H1 (cell line): Measurements from ENCODE around the gene NPBWR2. TPM values are rescaled to one million over a fixed set of nuclear protein-coding genes. Genes with fewer than 3 reads are reported as not detected.

ENCODE experiments used
- CEBPB ChIP-seq: IDR thresholded peaks from 2 replicates; pipeline ENCODE4 v1.6.1; 2012; ENCODE audit warnings: low read depth, low read length
- CTBP2 ChIP-seq: IDR thresholded peaks from 2 replicates; pipeline ENCODE4 v1.7.0; 2011; ENCODE audit warnings: borderline replicate concordance, mild to moderate bottlenecking, moderate library complexity, mixed read lengths, low read length; ENCODE audit not compliant: insufficient read depth, insufficient read length
- GABPA ChIP-seq: IDR thresholded peaks from 2 replicates; pipeline ENCODE4 v1.6.1; 2011; ENCODE audit warnings: mild to moderate bottlenecking, low read length, moderate library complexity, borderline replicate concordance; ENCODE audit not compliant: insufficient read depth
- GTF2F1 ChIP-seq: IDR thresholded peaks from 2 replicates; pipeline ENCODE4 v1.6.1; 2012; ENCODE audit warnings: low read depth, low read length, improper control_type of control experiment, borderline replicate concordance
- JUN ChIP-seq: IDR thresholded peaks from 2 replicates; pipeline ENCODE4 v1.6.1; 2011; ENCODE audit warnings: low read depth, mild to moderate bottlenecking, improper control_type of control experiment, low read length
- KDM4A ChIP-seq: IDR thresholded peaks from one replicate; pipeline ENCODE4 v1.7.1; 2012; ENCODE audit warnings: low read depth, mild to moderate bottlenecking, moderate library complexity, low read length, inconsistent platforms; ENCODE audit not compliant: severe bottlenecking
- NRF1 ChIP-seq: IDR thresholded peaks from 2 replicates; pipeline ENCODE4 v1.6.1; 2011; ENCODE audit warnings: mild to moderate bottlenecking, low read depth, low read length, improper control_type of control experiment
- POU5F1 ChIP-seq: IDR thresholded peaks from 2 replicates; pipeline ENCODE4 v1.6.1; 2011; ENCODE audit warnings: low read depth, mild to moderate bottlenecking, low read length, moderate library complexity
- RAD21 ChIP-seq, 2 experiments: IDR thresholded peaks in 1 of 2; conservative IDR thresholded peaks in 1 of 2; 2 replicates each; pipeline ENCODE4 v1.6.1; 2011; ENCODE audit warnings: low read depth in 2 of 2, low read length in 2 of 2, improper control_type of control experiment in 1 of 2, inconsistent platforms in 1 of 2, mild to moderate bottlenecking in 1 of 2, moderate library complexity in 1 of 2
- RBBP5 ChIP-seq: IDR thresholded peaks from 2 replicates; pipeline ENCODE4 v1.7.1; 2012; ENCODE audit warnings: low read depth, mild to moderate bottlenecking, inconsistent platforms, low read length, moderate library complexity, borderline replicate concordance
- RXRA ChIP-seq: IDR thresholded peaks from 2 replicates; pipeline ENCODE4 v1.6.1; 2011; ENCODE audit warnings: low read depth, mild to moderate bottlenecking, low read length, moderate library complexity; ENCODE audit not compliant: insufficient read depth
- SAP30 ChIP-seq: fragments of 300-600 bp; sonication (generic); IDR thresholded peaks from 2 replicates; pipeline ENCODE4 v1.7.1; 2012; ENCODE audit warnings: low read length, moderate library complexity, mild to moderate bottlenecking, inconsistent platforms; ENCODE audit not compliant: insufficient read depth, insufficient replicate concordance
- SP4 ChIP-seq: IDR thresholded peaks from 2 replicates; pipeline ENCODE4 v1.6.1; 2012; ENCODE audit warnings: low read length, inconsistent platforms
- polyA plus RNA-seq, 7 experiments: library from polyadenylated mRNA; depleted of rRNA in 3 of 7; stranded (reverse) in 5 of 7; unstranded in 2 of 7; fragments of >200 nt in 5 of 7; fragments of 200-250 nt in 2 of 7; gene quantifications; 1 replicate in 5 of 7; 2 replicates in 1 of 7; 4 replicates in 1 of 7; pipeline versions ENCODE4 v1.2.1 to v1.2.3, GENCODE V29; 2011 to 2013; ENCODE audit warnings: missing spikeins in 2 of 7, mixed read lengths in 2 of 7
- total RNA-seq: library from RNA; stranded (reverse); fragmentation: NEBNext Ultra II Directional; extraction: Animal tissue kit (Norgen Biotek cat#: 25700); gene quantifications from 2 replicates; pipeline ENCODE4 v1.2.1, GENCODE V29; 2021
- TF ChIP-seq, protein P1 (sequence below), 3 experiments: IDR thresholded peaks; 1 replicate in 2 of 3; 2 replicates in 1 of 3; pipeline versions ENCODE4 v1.5.1 to v1.6.1; 2011; ENCODE audit warnings: low read length in 3 of 3, mild to moderate bottlenecking in 3 of 3, inconsistent platforms in 2 of 3, low read depth in 1 of 3, moderate library complexity in 1 of 3; ENCODE audit not compliant: insufficient read depth in 1 of 3; ENCODE audit errors: control extremely low read depth in 1 of 3
- TF ChIP-seq, protein P2 (sequence below): IDR thresholded peaks from 2 replicates; pipeline ENCODE4 v1.6.1; 2012; ENCODE audit warnings: low read length, inconsistent platforms
- TF ChIP-seq, protein P3 (sequence below): IDR thresholded peaks from 2 replicates; pipeline ENCODE4 v1.6.1; 2012; ENCODE audit warnings: inconsistent platforms
- TF ChIP-seq, protein P4 (sequence below): IDR thresholded peaks from 2 replicates; pipeline ENCODE4 v1.6.1; 2012; ENCODE audit warnings: inconsistent platforms

NPBWR2 gene
- total and polyA plus RNA-seq, 2 of the 8 experiments (the other 6 are each of a cell fraction or from before 2014, with no cell fraction given) = not detected

DNA sequence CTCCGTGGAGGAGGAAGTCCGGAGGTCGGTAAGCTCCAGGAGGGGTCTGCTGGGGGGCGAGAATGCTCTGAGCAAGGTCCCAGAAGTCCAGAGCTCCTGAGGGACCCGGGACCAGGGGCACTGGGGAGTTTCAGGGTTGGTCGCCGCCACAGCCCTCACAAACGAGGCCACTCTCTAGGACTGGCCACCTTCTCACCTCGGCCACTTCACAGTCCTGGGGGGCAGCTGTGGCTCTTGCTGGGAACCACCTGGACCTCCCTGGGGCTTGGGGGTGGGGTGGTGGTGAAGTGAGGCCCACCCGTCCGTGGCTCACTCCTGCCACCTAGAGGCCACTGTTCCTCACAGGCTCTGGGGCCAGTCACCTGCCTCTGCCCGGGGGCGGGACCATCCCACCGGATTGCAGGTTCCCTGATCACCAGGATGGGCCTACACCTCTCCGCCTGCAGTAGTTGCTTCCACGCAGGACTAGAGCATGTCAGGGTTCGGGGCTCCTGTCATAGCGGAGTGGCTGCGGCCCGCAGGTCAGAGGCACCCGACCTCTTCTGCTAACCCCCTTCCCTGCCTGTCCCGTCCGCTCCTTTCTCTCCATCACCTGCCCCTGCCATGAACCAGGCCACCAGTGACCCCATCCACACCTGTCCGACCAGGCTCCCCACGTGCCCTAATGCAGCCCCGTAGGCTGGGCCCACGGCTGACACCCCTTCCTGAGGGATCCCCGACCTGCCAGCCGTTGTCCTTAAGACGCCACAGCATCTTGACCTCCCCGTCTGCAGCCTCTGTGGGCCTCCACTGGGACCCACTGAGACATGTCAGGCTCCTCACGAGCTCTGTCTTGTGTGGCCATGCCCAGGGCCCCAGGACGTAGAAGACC lies 49.5 kb downstream of the NPBWR2 start (continued):
- no peak for TF ChIP-seq SAP30
- no peak for TF ChIP-seq CEBPB
- TF ChIP-seq, protein P1, sequence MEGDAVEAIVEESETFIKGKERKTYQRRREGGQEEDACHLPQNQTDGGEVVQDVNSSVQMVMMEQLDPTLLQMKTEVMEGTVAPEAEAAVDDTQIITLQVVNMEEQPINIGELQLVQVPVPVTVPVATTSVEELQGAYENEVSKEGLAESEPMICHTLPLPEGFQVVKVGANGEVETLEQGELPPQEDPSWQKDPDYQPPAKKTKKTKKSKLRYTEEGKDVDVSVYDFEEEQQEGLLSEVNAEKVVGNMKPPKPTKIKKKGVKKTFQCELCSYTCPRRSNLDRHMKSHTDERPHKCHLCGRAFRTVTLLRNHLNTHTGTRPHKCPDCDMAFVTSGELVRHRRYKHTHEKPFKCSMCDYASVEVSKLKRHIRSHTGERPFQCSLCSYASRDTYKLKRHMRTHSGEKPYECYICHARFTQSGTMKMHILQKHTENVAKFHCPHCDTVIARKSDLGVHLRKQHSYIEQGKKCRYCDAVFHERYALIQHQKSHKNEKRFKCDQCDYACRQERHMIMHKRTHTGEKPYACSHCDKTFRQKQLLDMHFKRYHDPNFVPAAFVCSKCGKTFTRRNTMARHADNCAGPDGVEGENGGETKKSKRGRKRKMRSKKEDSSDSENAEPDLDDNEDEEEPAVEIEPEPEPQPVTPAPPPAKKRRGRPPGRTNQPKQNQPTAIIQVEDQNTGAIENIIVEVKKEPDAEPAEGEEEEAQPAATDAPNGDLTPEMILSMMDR (IDR thresholded peaks at IDR 0.05; ENCODE audit: control extremely low read depth in 1 of 3, insufficient read depth in 1 of 3, low read depth in 1 of 3, low read length in 3 of 3) = peak; percentile 91 to 97 (median 95)
- TF ChIP-seq, protein P2, sequence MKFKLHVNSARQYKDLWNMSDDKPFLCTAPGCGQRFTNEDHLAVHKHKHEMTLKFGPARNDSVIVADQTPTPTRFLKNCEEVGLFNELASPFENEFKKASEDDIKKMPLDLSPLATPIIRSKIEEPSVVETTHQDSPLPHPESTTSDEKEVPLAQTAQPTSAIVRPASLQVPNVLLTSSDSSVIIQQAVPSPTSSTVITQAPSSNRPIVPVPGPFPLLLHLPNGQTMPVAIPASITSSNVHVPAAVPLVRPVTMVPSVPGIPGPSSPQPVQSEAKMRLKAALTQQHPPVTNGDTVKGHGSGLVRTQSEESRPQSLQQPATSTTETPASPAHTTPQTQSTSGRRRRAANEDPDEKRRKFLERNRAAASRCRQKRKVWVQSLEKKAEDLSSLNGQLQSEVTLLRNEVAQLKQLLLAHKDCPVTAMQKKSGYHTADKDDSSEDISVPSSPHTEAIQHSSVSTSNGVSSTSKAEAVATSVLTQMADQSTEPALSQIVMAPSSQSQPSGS = no peak
- TF ChIP-seq, protein P3, sequence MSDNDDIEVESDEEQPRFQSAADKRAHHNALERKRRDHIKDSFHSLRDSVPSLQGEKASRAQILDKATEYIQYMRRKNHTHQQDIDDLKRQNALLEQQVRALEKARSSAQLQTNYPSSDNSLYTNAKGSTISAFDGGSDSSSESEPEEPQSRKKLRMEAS = peak; percentile 48
- TF ChIP-seq CTBP2 = no peak
- no peak for TF ChIP-seq GTF2F1
- no peak for TF ChIP-seq JUN
- no peak for TF ChIP-seq POU5F1
- TF ChIP-seq RBBP5 = 0 out of 2 replicates have a peak, but pooled peaks have one; percentile 29
- TF ChIP-seq KDM4A = no peak
- TF ChIP-seq NRF1 = no peak
- 0 out of 2 replicates have a peak, but pooled peaks have one; percentile 73 for TF ChIP-seq GABPA
- TF ChIP-seq, protein P4, sequence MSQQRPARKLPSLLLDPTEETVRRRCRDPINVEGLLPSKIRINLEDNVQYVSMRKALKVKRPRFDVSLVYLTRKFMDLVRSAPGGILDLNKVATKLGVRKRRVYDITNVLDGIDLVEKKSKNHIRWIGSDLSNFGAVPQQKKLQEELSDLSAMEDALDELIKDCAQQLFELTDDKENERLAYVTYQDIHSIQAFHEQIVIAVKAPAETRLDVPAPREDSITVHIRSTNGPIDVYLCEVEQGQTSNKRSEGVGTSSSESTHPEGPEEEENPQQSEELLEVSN = no peak
- no peak for TF ChIP-seq SP4
- TF ChIP-seq RAD21 (IDR thresholded peaks at IDR 0.05 in 1 of 2, conservative IDR thresholded peaks at IDR 0.05 in 1 of 2; ENCODE audit: low read depth in 2 of 2, low read length in 2 of 2) = peak; percentile 87 to 88
- TF ChIP-seq RXRA = 0 out of 2 replicates have a peak, but pooled peaks have one; percentile 4
